Epithelial cell of esophagus (primary cell): Measurements from ENCODE around the gene JARID2.

Source experiments
- DNase-seq: peaks from one replicate; pipeline ENCODE4 v3.0.0; 2010; ENCODE audit warnings: low read depth
- H3K4me3 ChIP-seq: 2 replicates; pipeline ENCODE4 v1.5.1; 2011; ENCODE audit warnings: mild to moderate bottlenecking, low read length, control low read depth
- CTCF ChIP-seq: IDR thresholded peaks from 2 replicates; pipeline ENCODE4 v1.5.1; 2011; ENCODE audit warnings: low read depth, mild to moderate bottlenecking, low read length, control low read depth, inconsistent platforms; ENCODE audit not compliant: insufficient read depth; ENCODE audit errors: missing control alignments

JARID2 gene

GRCh38 chr6:15474196-15474595 is 228.3 kb downstream of the JARID2 start:
- H3K4me3 ChIP-seq = no peak overlapping the region
- no peak for TF ChIP-seq CTCF
- peak; percentile 85 for DNase-seq

- no peak overlapping the region for H3K4me3 ChIP-seq
- no peak for DNase-seq
- no peak for TF ChIP-seq CTCF
These were observed 229.4 kb downstream of the JARID2 start for GRCh38 chr6:15475261-15475660.

- no peak for TF ChIP-seq CTCF
- no peak for DNase-seq
- H3K4me3 ChIP-seq = no peak overlapping the region
These were observed 230.0 kb downstream of the JARID2 start for GRCh38 chr6:15475872-15476271.

- TF ChIP-seq CTCF = no peak
- H3K4me3 ChIP-seq = no peak overlapping the region
- no peak for DNase-seq
These were observed 230.9 kb downstream of the JARID2 start for GRCh38 chr6:15476631-15477380.

GRCh38 chr6:15477746-15478145 is 231.9 kb downstream of the JARID2 start:
- no peak for DNase-seq
- no peak overlapping the region for H3K4me3 ChIP-seq
- TF ChIP-seq CTCF = no peak

- peak; percentile 94 for DNase-seq
- no peak overlapping the region for H3K4me3 ChIP-seq
- no peak for TF ChIP-seq CTCF
These were observed 233.9 kb downstream of the JARID2 start for GRCh38 chr6:15479761-15480160.

GRCh38 chr6:15480525-15480924 is 234.7 kb downstream of the JARID2 start:
- DNase-seq = no peak
- no peak overlapping the region for H3K4me3 ChIP-seq
- no peak for TF ChIP-seq CTCF
